Thyroid gland (tissue), 4 donors: ENCODE data around the gene SMIM30.

Experiments
- CTCF ChIP-seq, 6 experiments: fragments of 200-600 bp in 3 of 6; fragments of 450-650 bp in 3 of 6; sonication (generic) in 3 of 6; IDR thresholded peaks; one replicate each; pipeline ENCODE4 v1.5.1; 2016 to 2019; ENCODE audit warnings: antibody characterized with exemption in 6 of 6, mild to moderate bottlenecking in 2 of 6, inconsistent platforms in 1 of 6, moderate library complexity in 1 of 6
- POLR2A ChIP-seq, 2 donors: fragments of 450-650 bp; IDR thresholded peaks; one replicate each; pipeline ENCODE4 v1.6.1; 2017; ENCODE audit warnings: antibody characterized with exemption in 2 of 2, mild to moderate bottlenecking in 2 of 2, moderate library complexity in 1 of 2

GRCh38 chr7:113131367-113131766 is 13.0 kb upstream of the SMIM30 start:
- TF ChIP-seq POLR2A (IDR thresholded peaks at IDR 0.05) (no peak), CTCF (IDR thresholded peaks at IDR 0.05) (no peak)
